GM21576 (cell line): ENCODE measurements around the gene MANBA.

Experiments used
- ATAC-seq: cut with Tn5 transposase; IDR thresholded peaks from one replicate; pipeline ENCODE4 v1.9.1; 2021; ENCODE audit warnings: mild to moderate bottlenecking, moderate library complexity; ENCODE audit not compliant: unreplicated experiment

MANBA gene

GRCh38 chr4:102683881-102684609 is 76.7 kb downstream of the MANBA start:
- no peak for ATAC-seq

- ATAC-seq, result no peak
These were observed 82.0 kb downstream of the MANBA start for GRCh38 chr4:102678695-102679335.

DNA sequence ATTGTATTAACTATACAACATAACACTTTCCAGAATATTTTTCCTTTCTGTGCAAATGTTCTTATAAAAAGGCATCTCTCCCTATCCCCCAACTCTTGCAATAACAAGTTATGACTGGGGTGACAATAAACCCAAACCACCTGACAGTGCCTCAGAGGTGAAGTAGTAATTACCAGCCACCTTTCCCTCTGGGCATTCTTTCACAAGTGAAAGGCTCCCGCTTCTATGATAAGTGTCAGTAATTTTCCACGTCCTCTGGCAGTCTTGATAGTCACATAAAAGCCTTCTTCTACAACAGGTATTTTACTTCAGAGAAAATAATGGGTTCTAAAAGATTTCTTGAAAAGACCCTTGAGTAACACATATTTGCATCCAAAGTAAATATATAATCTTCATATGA is 82.7 kb downstream of the MANBA start:
- no peak for ATAC-seq

DNA sequence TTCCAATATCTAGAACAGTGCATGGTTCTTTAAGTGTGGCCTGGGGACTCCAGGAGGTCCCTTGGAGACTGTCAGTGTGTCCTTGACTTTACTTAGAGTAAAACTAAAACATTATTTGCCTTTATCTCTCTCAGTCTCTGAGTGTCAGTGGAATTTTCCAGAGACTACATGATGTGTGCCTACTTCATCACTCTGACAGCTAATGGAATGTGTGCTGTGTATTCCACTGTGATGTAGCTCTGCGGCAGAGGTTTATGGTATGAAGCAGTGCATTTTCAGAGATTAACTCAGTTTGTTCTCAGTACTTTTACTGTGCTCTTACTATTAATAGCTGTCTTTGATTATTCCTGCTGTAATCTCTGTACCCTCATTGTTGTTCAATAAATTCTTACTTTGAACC is 85.6 kb downstream of the MANBA start:
- ATAC-seq, result no peak

GRCh38 chr4:102667001-102667400 is 93.8 kb downstream of the MANBA start:
- no peak for ATAC-seq

DNA sequence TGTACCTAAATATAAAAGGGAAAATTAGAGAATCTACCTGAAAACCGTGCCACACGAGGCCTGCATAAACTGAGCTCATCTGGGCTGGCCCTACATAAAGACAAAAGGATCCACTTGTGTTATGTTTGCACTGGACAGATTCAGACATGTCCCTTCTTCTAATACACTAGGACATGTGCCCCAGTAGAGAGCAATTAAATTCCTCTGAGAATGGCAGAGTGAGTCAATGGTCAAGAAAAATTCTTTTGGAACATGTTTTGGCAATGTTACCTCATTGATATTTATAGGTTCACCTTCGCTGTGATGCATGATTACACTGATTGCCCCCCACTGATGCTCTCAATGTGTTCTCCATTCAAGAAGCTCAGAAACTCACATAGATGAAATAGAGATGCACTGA is 95.2 kb downstream of the MANBA start:
- ATAC-seq, result no peak

DNA sequence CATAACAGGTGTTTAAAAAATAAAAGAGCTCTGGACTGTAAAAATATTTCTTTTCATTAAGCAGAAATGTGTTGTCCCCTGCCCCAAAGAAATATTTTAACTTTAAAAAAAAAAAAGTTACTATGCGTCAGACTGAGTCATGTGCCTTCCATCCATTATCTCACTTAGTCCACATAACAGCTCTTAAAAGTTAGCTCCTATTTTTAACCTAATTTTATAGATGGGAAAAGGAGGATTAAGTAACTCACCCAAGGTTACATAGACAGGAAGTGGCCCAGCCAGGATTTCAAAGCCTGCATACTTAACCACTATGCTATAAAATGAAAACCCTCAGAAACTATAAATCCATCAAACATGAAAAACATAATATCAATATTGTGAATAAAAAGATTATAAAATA is 97.7 kb downstream of the MANBA start:
- ATAC-seq, result no peak

GRCh38 chr4:102657206-102657605 is 103.6 kb downstream of the MANBA start:
- no peak for ATAC-seq

- ATAC-seq, result no peak
These were observed 113.7 kb downstream of the MANBA start for GRCh38 chr4:102647117-102647516.

GRCh38 chr4:102642631-102643298 is 118.0 kb downstream of the MANBA start:
- ATAC-seq, result no peak

- no peak for ATAC-seq
These were observed 119.0 kb downstream of the MANBA start for GRCh38 chr4:102641793-102642192.

- ATAC-seq, result no peak
These were observed 120.1 kb downstream of the MANBA start for GRCh38 chr4:102640669-102641068.

DNA sequence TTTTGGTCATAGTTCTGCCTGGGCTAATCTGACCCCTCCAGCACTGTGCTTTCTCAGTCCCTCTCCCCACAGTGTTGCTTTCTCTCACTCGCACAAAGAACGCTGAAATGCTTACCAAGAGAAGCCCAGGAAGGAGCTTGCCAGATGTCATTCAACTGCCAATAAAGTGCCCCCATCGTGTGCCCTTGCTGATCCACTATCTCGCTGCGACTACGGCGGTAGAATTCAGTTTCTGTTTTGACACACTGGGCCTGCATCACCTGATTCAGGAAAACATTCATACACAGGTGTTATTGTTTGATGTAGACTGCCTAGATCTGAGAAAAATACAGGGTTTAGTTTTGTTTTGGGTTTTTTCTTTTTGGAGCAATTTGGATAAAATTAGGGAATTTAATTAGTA is 121.2 kb downstream of the MANBA start:
- no peak for ATAC-seq

DNA sequence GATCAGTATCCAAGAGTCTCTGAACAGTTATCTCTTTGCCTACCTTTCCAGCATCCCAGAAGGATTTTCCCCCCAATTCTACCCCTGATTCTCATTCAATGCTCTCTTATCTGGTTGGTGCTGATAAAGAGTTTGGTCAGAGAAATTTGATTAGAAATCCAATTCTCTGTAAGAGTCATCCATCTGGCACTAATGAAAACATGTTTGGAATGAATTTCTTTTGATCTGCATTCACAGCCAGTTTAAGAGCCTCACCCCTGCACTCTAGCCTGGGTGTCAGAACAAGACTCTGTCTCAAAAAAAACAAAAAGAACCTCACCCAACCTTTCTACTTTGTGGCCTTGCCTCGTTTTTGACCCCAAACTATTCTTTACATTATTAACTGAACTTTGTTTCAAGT is 122.1 kb downstream of the MANBA start:
- ATAC-seq, result no peak

- ATAC-seq, result no peak
These were observed 123.4 kb downstream of the MANBA start for GRCh38 chr4:102637391-102637790.

- no peak for ATAC-seq
These were observed 127.7 kb downstream of the MANBA start for GRCh38 chr4:102633100-102633499.

DNA sequence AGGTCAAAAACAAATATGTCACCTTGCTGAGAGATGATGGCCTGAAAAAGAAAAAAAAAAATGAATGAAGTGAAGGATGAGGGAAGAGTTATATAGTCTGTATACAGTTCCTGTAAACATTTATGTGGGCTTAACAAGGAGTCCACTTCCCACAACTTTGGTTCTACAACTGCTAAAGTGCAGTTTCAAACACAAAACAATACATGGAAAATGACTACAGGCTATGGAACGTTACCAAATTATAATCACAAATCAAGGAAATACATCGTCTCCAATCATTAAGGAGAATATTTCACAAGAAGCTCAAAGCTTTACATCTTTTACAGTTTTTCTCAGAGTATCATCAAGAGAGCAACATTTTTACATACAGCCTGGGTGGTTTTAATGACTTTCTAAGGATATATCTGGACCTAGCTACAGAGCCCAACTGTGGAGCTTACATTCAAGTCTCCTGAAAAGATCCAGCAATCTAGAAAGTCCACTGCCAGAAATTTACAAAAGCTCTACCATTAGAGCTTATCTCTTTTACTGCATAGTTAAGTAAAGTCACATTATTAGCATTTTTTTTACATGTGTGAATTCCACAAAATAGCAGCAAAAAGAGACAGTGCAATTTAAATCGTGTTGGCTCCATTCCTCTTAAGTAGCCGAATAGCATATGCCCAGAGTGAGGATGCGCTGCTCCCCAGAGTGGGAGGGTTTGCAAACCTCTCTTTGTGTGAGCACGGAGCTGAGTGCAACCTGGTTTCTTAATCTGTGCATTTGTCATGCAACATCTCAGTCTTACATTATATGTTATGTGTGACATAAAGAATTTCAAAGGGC is 128.3 kb downstream of the MANBA start:
- ATAC-seq, result no peak

GRCh38 chr4:102631616-102632015 is 129.2 kb downstream of the MANBA start:
- ATAC-seq, result no peak

DNA sequence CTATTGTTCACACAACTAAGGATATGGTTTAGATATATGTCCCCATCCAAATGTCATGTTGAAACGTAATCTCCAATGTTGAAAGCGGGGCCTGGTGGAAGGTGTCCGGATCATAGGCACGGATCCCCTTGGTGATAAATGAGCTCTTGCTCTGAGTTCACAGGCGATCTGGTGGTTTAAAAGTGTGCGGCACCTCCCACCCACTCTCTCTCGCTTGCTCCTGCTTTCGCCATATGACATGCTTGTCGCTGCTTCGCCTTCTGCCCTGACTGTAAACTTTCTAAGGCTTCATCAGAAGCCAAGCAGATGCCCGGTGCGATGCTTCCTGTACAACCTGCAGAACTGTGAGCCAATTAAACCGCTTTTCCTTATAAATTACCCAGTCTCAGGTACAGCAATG is 131.1 kb downstream of the MANBA start:
- ATAC-seq, result no peak

GRCh38 chr4:102627831-102628523 is 132.8 kb downstream of the MANBA start:
- ATAC-seq, result no peak
